Common myeloid progenitor, CD34-positive (primary cell): ENCODE data around the gene LIX1.

Experiments used
- CTCF ChIA-PET: fragments of 350-600 bp; sonication (Branson Sonifier 250); formaldehyde crosslinking; loops from one replicate; lab custom pipeline; 2021; ENCODE audit warnings: antibody characterized with exemption; lab: Charles Lee
- POLR2A ChIA-PET: fragments of 350-600 bp; sonication (Branson Sonifier 250); formaldehyde crosslinking; loops from one replicate; lab custom pipeline; 2021; ENCODE audit warnings: antibody characterized with exemption; lab: Charles Lee
- DNase-seq, 3 donors: peaks; one replicate each; pipeline versions ENCODE4 v3.0.0 to v3.0.0-alpha.2; 2013
- H3K27ac ChIP-seq, 2 experiments: 1 replicate in 1 of 2; 2 replicates in 1 of 2; pipeline ENCODE4 v1.7.0; 2013; ENCODE audit warnings: inconsistent platforms in 2 of 2, low read length in 2 of 2, mild to moderate bottlenecking in 2 of 2, low read depth in 1 of 2, moderate library complexity in 1 of 2; ENCODE audit not compliant: severe bottlenecking in 2 of 2, insufficient read depth in 1 of 2, poor library complexity in 1 of 2
- H3K27me3 ChIP-seq, 5 experiments: replicated peaks in 2 of 5; 1 replicate in 3 of 5; 2 replicates in 2 of 5; pipeline versions ENCODE4 v1.6.1 to v1.7.0; 2013; ENCODE audit warnings: low read length in 4 of 5, mild to moderate bottlenecking in 2 of 5, moderate library complexity in 2 of 5, inconsistent platforms in 1 of 5; ENCODE audit not compliant: insufficient read depth in 5 of 5, control insufficient read depth in 4 of 5
- H3K36me3 ChIP-seq, 4 experiments: 1 replicate in 2 of 4; 2 replicates in 2 of 4; pipeline versions ENCODE4 v1.6.1 to v1.7.0; 2013; ENCODE audit warnings: low read length in 3 of 4, control low read depth in 1 of 4, mild to moderate bottlenecking in 1 of 4; ENCODE audit not compliant: control insufficient read depth in 4 of 4, insufficient read depth in 4 of 4
- H3K4me1 ChIP-seq, 4 experiments: 1 replicate in 3 of 4; 2 replicates in 1 of 4; pipeline versions ENCODE4 v1.6.1 to v1.7.1; 2013; ENCODE audit warnings: low read length in 3 of 4, mild to moderate bottlenecking in 3 of 4, control low read depth in 1 of 4, inconsistent platforms in 1 of 4, moderate library complexity in 1 of 4; ENCODE audit not compliant: control insufficient read depth in 4 of 4, insufficient read depth in 4 of 4; ENCODE audit errors: control extremely low read depth in 1 of 4
- H3K4me3 ChIP-seq, 7 experiments: 1 replicate in 4 of 7; 2 replicates in 3 of 7; pipeline versions ENCODE4 v1.5.1 to v1.7.0; 2013; ENCODE audit warnings: mild to moderate bottlenecking in 7 of 7, low read length in 6 of 7, moderate library complexity in 6 of 7, inconsistent platforms in 2 of 7, low read depth in 2 of 7, control low read depth in 1 of 7; ENCODE audit not compliant: insufficient read depth in 4 of 7, control insufficient read depth in 1 of 7; ENCODE audit errors: extremely low read depth in 1 of 7
- H3K9me3 ChIP-seq, 5 experiments: 1 replicate in 4 of 5; 2 replicates in 1 of 5; pipeline versions ENCODE4 v1.6.1 to v1.7.1; 2013; ENCODE audit warnings: low read length in 4 of 5, mild to moderate bottlenecking in 2 of 5, inconsistent platforms in 1 of 5, low read depth in 1 of 5, moderate library complexity in 1 of 5; ENCODE audit not compliant: control insufficient read depth in 4 of 5, insufficient read depth in 2 of 5; ENCODE audit errors: control extremely low read depth in 1 of 5
- WGBS: methylation state at CpG from one replicate; pipeline ENCODE4 v1.1.5; 2013; ENCODE audit not compliant: insufficient coverage; 5-methylcytosine and 5-hydroxymethylcytosine counted together

Gene LIX1

DNA sequence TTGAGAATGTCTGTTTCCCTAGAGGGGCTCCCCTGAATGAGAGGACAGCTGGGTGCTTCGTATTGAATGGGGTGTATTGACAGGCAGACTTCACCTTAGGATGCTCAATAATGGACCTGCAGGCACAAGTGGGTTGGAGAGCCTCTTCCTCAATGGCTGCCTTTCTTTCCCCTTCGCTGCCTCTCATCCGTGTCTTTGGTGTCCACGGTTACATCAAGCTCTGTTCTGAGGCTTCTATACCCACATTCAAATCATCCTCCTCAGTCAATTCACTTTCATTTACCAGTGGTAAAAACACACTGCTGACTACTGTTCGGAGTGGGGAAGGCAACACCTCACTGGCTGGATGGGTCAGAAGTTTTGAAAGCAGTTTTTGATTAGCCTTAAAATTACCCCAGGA, 20.6 kb downstream of the LIX1 start:
- no peaks in the 10 kb centered on the region for H3K4me1 ChIP-seq
- 100% methylated on average over 5 of the region's 5 CpGs for WGBS
- DNase-seq, result no peak
- H3K27me3 ChIP-seq, result no peaks in the 10 kb centered on the region
- POLR2A ChIA-PET, result no interaction called here
- no peaks in the 10 kb centered on the region for H3K36me3 ChIP-seq
- no peaks in the 10 kb centered on the region for H3K9me3 ChIP-seq
- CTCF ChIA-PET, result no interaction called here
- no peak overlapping the region for H3K27ac ChIP-seq
- H3K4me3 ChIP-seq, result no peak overlapping the region

DNA sequence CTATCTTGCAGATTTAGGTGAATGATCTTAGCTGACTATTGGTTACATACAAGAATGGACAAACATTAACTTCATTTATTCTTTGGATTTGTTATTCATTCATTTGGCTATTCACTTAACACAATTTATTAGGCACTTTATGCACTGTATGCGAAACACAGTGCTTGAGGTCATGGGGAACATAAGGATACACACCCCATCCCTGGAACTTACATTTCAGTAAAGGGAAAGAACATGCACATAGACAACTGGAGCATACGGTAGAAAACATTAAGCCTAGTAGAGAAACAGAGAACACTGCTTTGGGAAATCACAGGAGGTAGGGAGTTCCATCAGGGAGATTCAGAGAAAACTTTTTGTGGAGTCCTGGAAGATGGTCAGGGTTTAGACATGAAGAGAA, 22.2 kb downstream of the LIX1 start:
- DNase-seq, result no peak
- Histone ChIP-seq H3K9me3 (no peaks in the 10 kb centered on the region), H3K4me1 (no peaks in the 10 kb centered on the region), H3K4me3 (no peak overlapping the region), H3K27me3 (no peaks in the 10 kb centered on the region), H3K27ac (no peak overlapping the region), H3K36me3 (no peaks in the 10 kb centered on the region)
- ChIA-PET CTCF (no interaction called here), POLR2A (no interaction called here)
- WGBS, result 0% methylated on average over 1 of the region's 2 CpGs

DNA sequence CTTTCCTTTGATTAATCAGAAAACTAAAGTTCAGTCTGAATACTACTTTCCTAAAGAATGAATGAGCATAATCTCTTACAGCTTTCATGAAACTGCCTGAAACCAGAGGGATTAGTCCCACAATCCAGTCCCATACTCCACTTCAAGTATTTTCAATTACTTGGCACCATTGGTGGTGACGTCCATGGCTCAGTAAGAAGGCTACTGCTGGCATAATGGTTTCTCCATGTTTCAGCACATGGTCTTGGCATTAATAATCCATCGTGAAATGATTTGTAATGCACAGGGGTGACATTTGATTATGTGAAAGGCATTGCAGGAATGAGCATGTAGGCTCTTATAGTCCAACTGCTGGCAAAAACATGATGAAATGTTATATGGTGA, 23.4 kb downstream of the LIX1 start:
- DNase-seq, result no peak
- Histone ChIP-seq H3K4me1 (no peaks in the 10 kb centered on the region), H3K36me3 (no peaks in the 10 kb centered on the region), H3K9me3 (no peaks in the 10 kb centered on the region), H3K27me3 (no peaks in the 10 kb centered on the region), H3K4me3 (no peak overlapping the region), H3K27ac (no peak overlapping the region)
- ChIA-PET POLR2A (no interaction called here), CTCF (no interaction called here)
- WGBS, result 95% methylated on average over 2 of the region's 2 CpGs

DNA sequence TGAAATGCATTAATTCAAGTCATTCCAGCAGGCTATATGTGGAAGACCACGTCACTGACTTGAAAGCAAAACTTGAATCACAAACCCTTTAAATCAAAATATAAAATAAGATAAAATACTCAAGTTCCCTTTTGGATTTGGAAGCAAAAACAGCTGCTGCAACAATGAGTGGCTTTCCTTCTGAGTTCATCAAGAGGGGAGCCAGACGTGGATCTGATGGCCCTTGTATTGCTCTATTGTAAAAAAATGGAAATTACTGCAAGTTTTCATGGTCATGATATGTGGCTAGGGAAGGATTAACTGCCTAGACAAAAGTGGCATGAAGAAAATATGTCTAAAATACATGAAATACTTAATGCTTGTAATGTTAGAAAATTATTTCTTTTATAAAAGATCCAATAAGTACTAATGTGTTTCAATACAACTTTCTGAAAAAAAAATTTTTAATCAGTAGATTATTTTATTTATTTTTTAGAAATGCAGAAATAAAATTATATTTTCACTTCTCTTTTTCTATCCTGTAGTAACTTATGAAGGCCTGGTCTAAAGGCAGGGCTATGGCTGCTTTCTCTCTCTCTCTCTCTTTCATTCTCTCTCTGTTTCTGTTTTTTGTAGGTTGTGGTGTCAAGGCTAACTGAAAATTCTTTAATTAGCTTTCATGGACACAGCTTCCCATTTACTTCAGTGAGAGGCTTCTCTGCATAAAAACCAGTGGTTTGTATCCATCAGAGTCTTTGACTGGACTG, 24.0 kb downstream of the LIX1 start:
- Histone ChIP-seq H3K27ac (no peak overlapping the region), H3K36me3 (no peaks in the 10 kb centered on the region), H3K9me3 (no peaks in the 10 kb centered on the region), H3K4me1 (no peaks in the 10 kb centered on the region), H3K4me3 (no peak overlapping the region), H3K27me3 (no peaks in the 10 kb centered on the region)
- CTCF ChIA-PET, result no interaction called here
- DNase-seq, result peak in 1 of 3 donors; percentile 4
- POLR2A ChIA-PET, result no interaction called here
- WGBS, result no CpG with 5 or more reads among the region's 2 CpGs

DNA sequence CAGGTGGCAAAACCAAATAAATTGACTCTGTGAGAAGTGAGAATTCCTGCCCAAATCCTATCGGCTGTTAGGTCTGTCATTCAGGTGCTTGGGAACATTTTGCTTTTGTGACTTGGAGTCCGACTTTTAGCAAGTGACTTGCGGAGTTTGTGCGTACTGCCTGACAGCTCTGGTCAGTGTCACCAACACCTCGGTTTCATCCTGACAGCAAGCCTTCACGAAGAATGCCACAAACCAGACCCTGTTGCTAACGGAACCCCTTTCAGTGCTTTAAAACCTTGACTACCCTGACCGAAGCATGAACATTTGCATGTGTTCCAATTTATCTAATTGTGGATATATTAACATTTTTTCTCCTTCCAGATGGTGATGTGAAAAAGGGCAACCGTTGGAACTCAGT, 26.5 kb downstream of the LIX1 start:
- Histone ChIP-seq H3K27me3 (no peaks in the 10 kb centered on the region), H3K27ac (no peak overlapping the region), H3K4me1 (no peaks in the 10 kb centered on the region), H3K36me3 (no peaks in the 10 kb centered on the region), H3K9me3 (no peaks in the 10 kb centered on the region), H3K4me3 (no peak overlapping the region)
- DNase-seq, result no peak
- ChIA-PET CTCF (interaction anchor here (0.9 kb wide), 1 partner anchor 12 kb away, joined by 3 read pairs; no protein-coding TSS in a partner anchor), POLR2A (no interaction called here)
- WGBS, result 97% methylated on average over 5 of the region's 9 CpGs

DNA sequence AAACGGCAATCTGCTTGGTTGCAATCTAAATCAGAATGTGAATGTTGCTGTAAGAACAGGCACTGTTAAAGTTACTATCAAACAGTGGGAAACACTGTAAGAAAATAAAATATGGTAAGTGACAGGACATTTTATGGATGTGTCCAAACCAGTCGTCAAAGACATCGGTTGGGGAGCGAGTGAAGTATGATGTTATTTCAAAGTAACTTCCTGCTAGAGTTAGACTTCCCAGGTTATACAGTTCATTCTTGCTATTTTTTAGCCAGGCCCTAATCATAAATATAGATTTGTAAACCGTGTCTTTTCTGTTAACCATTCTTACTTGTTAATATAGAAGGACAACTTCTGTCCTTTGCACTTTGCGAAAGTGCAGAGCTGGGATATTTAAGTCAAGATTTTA, 30.2 kb downstream of the LIX1 start:
- ChIA-PET CTCF (no interaction called here), POLR2A (no interaction called here)
- WGBS, result 75% methylated on average over 4 of the region's 6 CpGs
- Histone ChIP-seq H3K4me3 (no peak overlapping the region), H3K27ac (no peak overlapping the region), H3K4me1 (no peaks in the 10 kb centered on the region), H3K36me3 (no peaks in the 10 kb centered on the region), H3K9me3 (no peaks in the 10 kb centered on the region), H3K27me3 (no peaks in the 10 kb centered on the region)
- DNase-seq, result no peak

DNA sequence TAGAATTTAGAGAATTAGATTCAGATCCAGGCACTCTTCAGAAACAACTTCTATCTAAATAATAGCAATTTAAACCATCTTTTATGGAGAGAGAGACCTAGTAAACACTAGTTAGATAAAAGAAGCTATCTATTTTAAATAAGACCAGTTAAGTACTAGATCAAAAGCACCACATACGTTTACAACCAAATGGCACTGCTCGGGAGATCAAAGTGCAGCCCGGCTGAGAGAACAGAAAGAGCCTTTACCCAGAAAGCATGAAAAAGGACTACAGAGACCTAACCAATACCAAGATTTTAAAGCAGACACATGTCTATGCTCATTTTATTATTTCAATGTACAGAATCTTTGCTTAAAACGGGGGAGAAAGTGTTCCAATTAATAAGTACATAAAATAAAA, 30.8 kb downstream of the LIX1 start:
- CTCF ChIA-PET, result no interaction called here
- no peaks in the 10 kb centered on the region for H3K36me3 ChIP-seq
- DNase-seq, result no peak
- no peak overlapping the region for H3K4me3 ChIP-seq
- H3K9me3 ChIP-seq, result no peaks in the 10 kb centered on the region
- H3K4me1 ChIP-seq, result no peaks in the 10 kb centered on the region
- H3K27me3 ChIP-seq, result no peaks in the 10 kb centered on the region
- WGBS, result 100% methylated on average over 3 of the region's 4 CpGs
- POLR2A ChIA-PET, result no interaction called here
- no peak overlapping the region for H3K27ac ChIP-seq
